Adrenal gland (tissue), 5 donors: ENCODE data around the gene ENTPD8.

Experiments
- POLR2A ChIP-seq, 2 donors: fragments of 450-650 bp; IDR thresholded peaks; one replicate each; pipeline ENCODE4 v1.6.1; 2017; ENCODE audit warnings: antibody characterized with exemption in 2 of 2, mild to moderate bottlenecking in 2 of 2, moderate library complexity in 1 of 2
- TF ChIP-seq, protein P1 (sequence below), 6 experiments: fragments of 450-650 bp in 4 of 6; fragments of 200-600 bp in 2 of 6; sonication (generic) in 1 of 6; IDR thresholded peaks; 1 replicate in 5 of 6; 2 replicates in 1 of 6; pipeline versions ENCODE4 v1.5.1 to v1.8.0; 2016 to 2021; ENCODE audit warnings: antibody characterized with exemption in 6 of 6, mild to moderate bottlenecking in 2 of 6, moderate library complexity in 1 of 6
- donor health status: DM: no; HTN: no; CAD: no.

DNA sequence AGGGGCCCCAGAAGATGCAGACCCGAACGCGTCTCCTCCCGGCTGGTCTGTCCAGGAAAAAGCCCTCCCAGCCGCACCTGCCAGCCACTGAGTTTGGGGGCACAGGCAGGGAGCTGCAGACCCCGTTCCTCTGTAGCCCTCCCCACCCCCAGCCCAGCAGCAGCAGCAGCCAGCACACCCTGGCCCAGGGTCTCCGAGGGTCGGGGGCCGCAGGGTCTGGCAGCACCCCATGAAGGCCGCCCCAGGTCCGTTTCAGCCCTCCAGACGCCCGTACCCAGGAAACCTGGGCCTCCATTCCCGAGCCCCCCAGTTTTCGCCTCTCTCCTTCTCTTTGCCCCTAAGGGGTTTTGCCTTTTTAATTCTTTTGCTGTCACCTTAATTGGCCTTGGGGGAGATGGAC lies 37.9 kb downstream of the ENTPD8 start:
- TF ChIP-seq, protein P1, sequence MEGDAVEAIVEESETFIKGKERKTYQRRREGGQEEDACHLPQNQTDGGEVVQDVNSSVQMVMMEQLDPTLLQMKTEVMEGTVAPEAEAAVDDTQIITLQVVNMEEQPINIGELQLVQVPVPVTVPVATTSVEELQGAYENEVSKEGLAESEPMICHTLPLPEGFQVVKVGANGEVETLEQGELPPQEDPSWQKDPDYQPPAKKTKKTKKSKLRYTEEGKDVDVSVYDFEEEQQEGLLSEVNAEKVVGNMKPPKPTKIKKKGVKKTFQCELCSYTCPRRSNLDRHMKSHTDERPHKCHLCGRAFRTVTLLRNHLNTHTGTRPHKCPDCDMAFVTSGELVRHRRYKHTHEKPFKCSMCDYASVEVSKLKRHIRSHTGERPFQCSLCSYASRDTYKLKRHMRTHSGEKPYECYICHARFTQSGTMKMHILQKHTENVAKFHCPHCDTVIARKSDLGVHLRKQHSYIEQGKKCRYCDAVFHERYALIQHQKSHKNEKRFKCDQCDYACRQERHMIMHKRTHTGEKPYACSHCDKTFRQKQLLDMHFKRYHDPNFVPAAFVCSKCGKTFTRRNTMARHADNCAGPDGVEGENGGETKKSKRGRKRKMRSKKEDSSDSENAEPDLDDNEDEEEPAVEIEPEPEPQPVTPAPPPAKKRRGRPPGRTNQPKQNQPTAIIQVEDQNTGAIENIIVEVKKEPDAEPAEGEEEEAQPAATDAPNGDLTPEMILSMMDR (IDR thresholded peaks at IDR 0.05) = no peak
- TF ChIP-seq POLR2A (IDR thresholded peaks at IDR 0.05) = no peak
